ENCODE measurements around the gene FBXL17. TPM values are rescaled to one million over a fixed set of nuclear protein-coding genes. Genes with fewer than 3 reads are reported as not detected.

Gene FBXL17
- total RNA-seq, 4 donors from 2014 or later, result 10.9 to 19.8 (median 15.0) TPM

- ATAC-seq (ENCODE audit: low FRiP score) (no peak), DNase-seq (ENCODE audit: low spot score) (no peak)
- no peak for TF ChIP-seq CTCF (IDR thresholded peaks at IDR 0.05)
Measured at GRCh38 chr5:107900721-107901120, 481.2 kb downstream of the FBXL17 start.

- no peak for ATAC-seq (ENCODE audit: low FRiP score)
- no peak for DNase-seq (ENCODE audit: low spot score)
- TF ChIP-seq CTCF (IDR thresholded peaks at IDR 0.05), result no peak
Measured at GRCh38 chr5:107894361-107894760, 487.5 kb downstream of the FBXL17 start.

DNA sequence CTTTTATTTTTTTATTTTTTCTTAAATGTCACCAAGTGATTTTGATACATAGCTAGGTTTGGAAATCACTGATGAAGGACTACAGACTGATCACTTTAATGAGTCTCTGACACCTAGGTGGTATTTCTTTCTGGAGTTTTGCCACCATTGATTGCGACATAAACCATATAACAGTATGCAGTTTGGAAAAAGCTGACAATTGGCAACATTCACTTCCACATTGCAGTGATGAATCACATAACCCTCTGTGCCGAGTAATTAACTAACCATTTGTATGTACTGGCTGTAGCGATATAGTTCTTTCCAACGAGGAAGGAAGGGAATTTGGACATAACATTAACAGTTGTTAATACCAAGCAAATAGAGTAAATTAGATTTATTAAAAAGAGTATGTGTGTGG is 488.3 kb downstream of the FBXL17 start:
- TF ChIP-seq CTCF (IDR thresholded peaks at IDR 0.05), result no peak

GRCh38 chr5:107889387-107889786 is 492.5 kb downstream of the FBXL17 start:
- no peak for DNase-seq (ENCODE audit: low spot score)
- no peak for ATAC-seq (ENCODE audit: low FRiP score)

More for the DNA sequence above, 488.3 kb downstream of the FBXL17 start:
- peak; percentile 78 for ATAC-seq (ENCODE audit: low FRiP score)
- DNase-seq (ENCODE audit: low spot score), result no peak

GRCh38 chr5:107888541-107888940 is 493.4 kb downstream of the FBXL17 start:
- DNase-seq (ENCODE audit: low spot score) (no peak), ATAC-seq (ENCODE audit: low FRiP score) (no peak)
- TF ChIP-seq CTCF (IDR thresholded peaks at IDR 0.05), result no peak

More at GRCh38 chr5:107889387-107889786, 492.5 kb downstream of the FBXL17 start:
- no peak for TF ChIP-seq CTCF (IDR thresholded peaks at IDR 0.05)

GRCh38 chr5:107887166-107887943 is 494.5 kb downstream of the FBXL17 start:
- ATAC-seq (ENCODE audit: low FRiP score), result no peak
- TF ChIP-seq CTCF (IDR thresholded peaks at IDR 0.05), result no peak
- DNase-seq (ENCODE audit: low spot score), result no peak

DNA sequence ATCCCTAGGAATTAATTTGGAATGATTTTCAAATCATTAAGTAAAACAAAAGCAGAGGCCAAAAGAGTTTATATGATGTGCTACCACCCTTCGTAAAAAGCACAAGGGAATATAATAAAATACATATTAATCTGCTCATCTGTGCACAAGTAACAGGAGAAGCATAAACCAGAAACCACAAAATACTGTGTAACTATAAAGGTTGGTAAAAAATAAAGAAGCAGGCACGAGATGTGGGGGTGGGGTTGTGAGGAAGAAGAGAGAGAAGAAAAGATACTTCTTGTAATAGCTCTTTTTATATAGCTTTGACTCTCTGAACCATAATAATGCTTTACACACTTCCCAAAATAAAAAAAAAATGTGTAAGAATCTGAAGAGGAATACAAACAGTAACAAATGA is 496.3 kb downstream of the FBXL17 start:
- TF ChIP-seq CTCF (IDR thresholded peaks at IDR 0.05), result no peak
- DNase-seq (ENCODE audit: low spot score) (no peak), ATAC-seq (ENCODE audit: low FRiP score) (no peak)
